GM19035 (cell line): ENCODE measurements around the gene USP2.
"Not testable (repeated sequence)": the region's sequence is repeated elsewhere in the genome, so short reads cannot be mapped to it uniquely, and the experiment has no call there.

Source experiments
- ATAC-seq: cut with Tn5 transposase; IDR thresholded peaks from one replicate; pipeline ENCODE4 v1.9.1; 2021; ENCODE audit not compliant: unreplicated experiment

USP2 gene

DNA sequence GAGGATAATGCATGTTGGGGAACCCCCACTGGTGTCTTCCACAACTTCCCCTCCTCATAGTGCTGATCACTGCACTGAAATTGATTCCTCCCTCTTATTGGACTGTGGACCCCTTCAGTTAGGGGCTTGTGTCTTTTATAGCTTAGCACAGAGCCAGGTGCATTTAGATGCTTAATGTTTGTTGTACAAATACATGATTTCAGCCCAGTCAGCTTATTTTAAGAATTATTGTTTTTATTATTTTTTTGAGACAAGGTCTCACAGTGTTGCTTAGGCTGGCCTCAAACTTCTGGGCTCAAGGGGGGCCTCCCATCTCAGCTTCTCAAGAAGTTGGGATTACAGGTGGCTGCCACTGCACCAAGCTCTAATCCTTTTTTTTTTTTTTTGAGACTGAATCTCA lies 33.2 kb upstream of the USP2 start:
- ATAC-seq = no peak

DNA sequence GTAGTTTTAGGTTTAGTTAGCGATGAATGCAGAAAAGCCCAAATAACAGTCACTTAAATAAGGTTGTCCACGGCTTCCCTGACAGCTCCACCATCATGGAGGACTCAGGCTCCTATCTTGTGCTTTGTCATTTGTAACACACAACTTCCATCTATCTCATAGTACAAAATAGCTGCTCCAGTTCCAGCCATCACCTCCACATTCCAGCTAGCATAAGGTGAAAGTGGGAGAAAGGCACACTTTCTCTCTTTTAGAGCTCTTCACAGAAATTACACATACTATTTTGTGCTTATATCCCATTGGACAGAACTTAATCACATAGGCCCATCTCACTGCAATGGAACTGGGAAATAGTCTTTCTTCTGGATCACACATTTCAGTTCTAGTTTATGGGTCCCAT lies 32.8 kb upstream of the USP2 start:
- ATAC-seq = no peak

DNA sequence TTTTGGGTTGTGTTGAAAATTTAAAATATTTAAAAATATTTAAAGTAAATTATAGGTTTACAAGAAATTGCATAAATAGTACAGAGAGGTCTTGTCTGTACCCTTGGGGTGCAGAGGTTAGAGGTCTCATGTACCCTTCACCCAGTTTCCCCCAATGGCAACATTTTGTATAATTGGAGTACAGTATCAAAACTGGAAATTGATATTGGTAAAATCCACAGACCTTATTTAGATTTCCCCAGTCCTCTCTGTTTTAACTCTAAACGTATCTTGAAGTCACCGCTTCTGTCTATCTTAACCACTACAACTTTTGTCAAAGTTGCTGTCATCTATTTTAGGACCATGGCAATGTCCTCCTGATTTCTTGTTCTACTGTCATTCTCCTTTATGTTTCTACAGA lies 30.6 kb upstream of the USP2 start:
- ATAC-seq = no peak

DNA sequence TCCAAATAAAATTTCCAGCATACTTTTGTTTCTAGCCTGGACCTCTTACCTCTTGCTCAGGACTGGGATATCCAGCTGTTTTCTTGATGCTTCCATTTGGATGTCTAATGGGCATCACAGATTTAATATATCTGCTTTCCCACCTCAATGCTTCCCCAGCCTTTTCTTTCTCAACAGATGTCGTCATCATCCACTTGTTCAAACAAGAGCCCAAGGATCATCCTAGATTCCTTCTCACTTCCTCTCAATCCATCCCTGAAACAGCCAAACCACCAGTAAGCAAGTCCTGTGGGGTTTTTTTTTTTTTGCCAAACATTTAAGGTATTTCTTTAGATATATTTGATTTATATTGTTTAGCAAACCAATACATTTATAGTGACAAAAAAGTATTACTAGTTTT lies 29.0 kb upstream of the USP2 start:
- no peak for ATAC-seq

DNA sequence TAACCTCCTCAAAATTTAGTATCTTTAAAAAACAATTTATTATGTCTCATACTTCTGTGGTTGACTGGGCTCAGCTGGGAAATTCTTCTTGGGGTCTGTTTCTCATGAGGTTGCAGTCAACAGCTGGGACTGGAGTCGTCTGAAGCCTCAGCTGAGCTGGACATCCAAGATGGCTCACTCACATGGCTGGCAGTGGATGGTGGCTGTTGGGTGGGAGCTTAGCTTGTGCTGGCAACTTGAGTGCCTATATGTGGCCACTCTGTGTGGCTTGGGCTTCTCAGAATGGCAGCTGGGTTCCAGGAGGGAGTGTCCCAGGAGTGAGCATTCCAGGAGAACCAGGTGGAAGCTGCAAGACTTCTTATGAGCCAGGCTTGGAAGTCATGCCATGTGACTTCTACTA lies 28.2 kb upstream of the USP2 start:
- ATAC-seq = no peak

DNA sequence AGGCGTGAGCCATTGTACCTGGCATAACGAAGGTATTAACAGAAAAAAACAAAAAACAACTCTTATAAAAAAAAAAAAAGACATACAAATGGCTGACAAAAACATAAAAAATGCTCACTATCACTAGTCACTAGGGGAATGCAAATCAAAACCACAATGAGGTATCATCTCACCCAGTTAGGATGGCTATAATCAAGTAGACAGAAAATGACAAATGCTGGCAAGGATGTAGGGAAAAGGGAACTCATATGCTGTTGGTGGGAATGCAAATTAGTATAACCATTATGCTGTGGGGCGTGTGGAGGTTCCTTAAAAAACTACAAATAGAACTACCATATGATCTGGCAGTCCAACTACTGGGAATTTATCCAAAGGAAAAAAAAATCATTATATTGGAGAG lies 24.5 kb upstream of the USP2 start:
- ATAC-seq = no peak

DNA sequence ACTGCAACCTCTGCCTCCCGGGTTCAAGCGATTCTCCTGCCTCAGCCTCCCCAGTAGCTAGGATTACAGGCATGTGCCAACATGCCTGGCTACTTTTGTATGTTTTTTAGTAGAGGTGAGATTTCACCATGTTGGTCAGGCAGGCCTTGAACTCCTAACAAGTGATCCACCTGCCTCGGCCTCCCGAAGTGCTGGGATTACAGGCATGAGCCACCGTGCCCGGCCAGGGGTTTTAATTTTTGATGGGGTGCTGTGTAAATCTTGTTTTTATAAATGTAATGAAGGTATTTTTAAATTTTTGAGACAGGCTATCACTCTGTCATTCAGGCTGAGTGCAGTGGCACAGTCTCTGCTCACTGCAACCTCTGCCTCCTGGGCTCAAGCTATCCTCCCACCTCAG lies 24.0 kb upstream of the USP2 start:
- not testable (repeated sequence) for ATAC-seq

DNA sequence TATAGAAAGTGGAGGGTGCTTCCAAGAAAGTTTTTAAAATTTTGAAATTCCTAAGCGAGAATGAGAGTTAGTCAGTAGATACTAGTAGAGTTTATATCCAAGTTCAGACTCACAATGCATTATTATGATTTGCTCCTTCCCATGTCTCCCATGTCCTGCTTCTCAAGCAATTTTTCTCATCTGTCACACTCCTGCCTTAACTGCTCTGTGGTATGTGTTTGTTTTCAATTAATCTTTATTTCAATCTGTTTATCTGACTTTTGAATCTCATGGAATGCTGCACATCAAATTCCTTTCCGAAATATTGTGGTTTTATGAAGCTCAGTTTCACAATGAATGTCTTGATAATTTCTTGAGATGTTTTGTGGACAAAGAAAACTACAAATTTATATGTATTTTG lies 23.4 kb upstream of the USP2 start:
- no peak for ATAC-seq

DNA sequence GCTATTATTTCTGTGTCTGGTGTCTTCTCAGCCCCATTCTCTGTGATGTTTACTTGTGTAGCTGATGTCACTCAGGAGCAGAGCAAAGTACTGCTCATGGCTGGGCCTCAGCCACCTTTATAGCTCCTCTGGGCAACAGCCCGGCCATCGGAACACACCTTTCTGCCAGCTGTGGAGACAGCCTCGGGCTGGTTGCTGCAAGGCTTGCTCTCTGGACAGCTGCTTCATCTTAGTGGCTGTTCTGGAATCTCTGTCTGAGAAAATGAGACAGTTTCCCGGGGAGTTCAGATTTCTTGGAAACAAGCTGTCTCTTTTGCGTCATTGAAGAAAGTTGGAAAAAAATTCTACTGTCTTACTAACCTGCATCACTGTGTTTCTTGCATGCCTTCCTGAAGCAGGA lies 21.5 kb upstream of the USP2 start:
- no peak for ATAC-seq

DNA sequence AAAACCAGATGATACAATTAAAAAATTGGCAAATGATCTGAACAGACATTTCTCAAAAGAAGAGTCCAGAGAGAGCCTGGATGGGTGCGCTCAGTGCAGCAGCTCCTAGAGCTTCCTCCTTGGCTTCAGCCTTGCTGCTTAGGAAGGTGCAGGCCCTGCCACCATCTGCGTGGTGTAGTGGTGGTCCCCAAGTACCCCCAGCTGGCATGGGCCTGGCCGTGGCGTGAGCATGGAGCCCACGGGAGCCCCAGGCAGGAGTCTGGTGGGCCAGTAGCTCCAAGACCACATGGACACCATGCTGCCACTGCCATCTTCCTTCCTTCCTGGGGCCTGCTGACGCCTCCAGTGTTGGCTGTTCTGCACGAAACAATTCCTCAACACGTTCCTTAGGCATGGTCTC lies 21.0 kb upstream of the USP2 start:
- ATAC-seq = no peak

DNA sequence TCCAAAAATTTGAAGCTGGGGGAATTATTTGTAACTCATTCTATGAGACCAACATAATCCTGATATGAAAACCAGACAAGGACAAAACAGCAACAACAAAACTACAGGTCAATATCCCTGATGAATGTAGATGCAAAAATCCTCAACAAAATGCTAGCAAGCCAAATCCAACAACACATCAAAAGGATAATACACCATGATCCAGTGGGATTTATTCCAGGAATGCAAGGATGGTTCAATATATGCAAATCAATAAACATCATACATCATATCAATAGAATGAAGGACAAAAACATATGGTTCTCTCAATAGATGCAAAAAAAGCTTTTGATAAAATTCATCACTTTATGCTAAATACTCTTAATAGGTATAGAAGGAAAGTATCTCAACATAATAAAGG lies 19.4 kb upstream of the USP2 start:
- no peak for ATAC-seq

DNA sequence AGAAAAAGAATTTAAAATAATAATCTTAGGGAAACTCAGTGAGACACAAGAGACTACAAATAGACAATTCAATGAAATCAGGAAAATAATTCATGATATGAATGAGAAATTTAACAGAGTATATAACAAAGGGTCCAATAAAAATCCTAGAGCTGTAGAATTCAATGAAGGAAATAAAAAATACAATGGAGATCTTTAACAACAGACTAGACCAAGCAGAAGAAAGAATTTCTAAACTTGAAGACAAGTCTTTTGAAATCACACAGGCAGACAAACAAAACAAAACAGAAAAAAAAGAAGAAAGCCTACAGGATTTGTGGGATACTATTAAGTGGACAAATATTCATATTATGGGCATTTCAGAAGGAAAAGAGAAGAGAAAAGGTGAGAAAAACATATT lies 16.2 kb upstream of the USP2 start:
- no peak for ATAC-seq

DNA sequence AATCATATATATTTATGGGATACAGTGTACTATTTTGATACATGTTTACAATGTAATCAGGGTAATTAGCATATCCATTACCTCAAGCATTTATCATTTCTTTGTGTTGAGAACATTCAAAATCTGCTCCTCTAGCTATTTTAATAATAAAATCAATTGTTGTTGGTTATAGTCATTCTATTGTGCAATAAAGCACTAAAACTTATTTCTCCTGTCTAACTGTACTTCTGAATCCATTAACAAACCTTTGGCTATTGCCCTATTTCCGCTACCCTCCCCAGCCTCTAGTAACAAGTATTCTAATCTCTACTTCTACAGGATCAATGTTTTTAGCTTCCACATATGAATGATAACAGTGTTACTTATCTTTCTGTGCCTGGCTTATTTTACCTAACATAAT lies 15.3 kb upstream of the USP2 start:
- no peak for ATAC-seq

DNA sequence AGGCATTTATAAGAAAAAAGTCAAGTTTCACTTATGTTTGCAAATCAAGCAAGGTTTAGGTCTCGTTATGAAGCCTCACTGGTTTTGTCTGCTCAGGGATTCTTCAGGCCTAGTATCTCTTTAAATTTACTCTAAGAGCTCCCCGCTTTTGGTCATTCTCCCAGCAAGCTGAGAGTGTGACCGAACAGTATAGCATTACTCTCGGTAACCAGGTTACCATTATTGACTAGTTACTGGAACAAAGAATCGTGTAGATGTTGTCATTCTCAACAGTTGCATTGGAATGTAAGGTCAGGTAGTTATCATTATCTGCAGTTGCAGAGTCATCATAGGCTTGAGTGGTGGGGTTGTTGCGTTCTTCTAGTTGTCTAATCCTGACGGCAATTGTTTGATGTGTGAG lies 9.8 kb upstream of the USP2 start:
- no peak for ATAC-seq

DNA sequence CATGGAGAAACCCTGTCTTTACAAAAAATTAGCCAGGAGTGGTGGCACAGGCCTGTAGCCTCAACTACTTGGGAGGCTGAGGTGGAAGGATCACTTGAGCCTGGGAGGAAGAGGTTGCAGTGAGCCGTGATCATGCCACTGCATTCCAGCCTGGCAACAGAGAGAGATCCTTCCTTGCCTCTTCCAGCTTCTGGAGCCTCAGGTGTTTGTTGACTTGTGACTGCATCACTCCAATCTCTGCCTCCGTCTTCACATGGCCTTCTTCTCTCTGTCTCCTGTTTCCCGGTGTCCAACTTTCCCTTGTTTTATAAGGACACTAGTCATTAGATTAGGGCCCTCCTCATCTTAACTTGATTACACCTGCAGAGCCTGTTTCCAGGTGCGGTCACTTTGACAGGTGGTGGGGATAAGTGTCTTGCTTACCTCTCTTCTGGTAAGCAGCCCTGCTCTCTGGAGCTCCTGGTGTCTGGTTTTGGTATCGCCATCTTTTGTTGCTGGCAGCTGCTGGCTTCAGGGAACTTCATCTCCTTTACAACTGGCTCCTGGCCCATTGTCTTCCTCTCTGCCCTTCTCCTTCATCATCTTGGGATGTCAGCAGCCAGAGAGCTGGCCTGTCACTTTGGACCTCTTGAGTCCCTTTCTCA lies 8.2 kb upstream of the USP2 start:
- ATAC-seq = no peak

DNA sequence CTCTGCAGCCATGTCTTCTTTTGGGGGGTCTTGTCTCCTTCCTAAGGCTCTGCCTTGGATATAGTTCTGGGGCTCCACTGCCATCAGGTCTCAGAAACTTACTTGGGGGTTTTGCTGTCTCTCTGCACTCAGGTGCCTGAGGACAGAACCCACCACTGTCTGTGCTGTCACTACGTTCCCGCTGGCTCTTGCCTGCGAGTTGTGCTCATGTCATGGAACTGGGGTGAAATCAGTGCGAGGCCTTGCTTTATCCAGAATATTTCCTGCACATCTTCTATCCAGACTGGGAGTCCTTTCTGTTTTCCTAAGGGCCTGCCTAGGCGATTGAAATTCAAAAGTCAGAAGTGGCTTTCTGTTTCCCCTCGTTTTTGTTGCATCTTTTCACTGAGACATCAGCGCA lies 6.6 kb upstream of the USP2 start:
- ATAC-seq = no peak

DNA sequence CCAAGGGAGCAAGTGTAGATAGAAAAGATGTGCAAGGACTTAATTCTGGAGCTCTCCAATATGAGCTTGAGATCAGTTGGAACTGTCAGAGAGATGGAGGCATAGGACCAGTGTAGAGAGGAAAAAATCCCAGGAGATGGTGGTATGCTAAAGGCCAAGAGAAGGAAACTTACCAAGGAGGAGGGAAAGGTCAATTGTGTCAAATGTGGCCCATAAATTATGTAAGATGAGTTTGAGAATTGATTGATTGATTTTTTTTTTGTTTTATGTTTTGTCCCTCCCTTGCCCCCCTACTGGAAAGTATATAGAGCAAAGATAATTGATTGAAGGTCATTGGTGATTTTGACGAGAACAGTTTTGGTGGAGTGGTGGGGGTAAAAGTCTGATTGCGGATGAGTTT lies 2.8 kb upstream of the USP2 start:
- no peak for ATAC-seq

DNA sequence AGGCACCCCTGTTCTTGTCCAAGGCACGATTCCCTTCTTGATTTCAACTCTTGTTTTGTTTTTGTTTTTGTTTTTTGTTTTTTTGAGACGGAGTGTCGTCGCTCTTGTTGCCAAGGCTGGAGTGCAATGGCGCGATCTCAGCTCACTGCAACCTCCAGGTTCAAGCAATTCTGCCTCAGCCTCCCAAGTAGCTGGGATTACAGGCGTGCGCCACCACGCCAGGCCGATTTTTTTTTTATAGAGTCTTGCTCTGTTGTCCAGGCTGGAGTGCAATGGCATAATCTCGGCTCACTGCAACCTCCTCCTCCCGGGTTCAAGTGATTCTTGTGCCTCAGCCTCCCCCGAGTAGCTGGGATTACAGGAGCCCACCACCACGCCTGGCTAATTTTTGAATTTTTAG lies 1.0 kb upstream of the USP2 start:
- ATAC-seq = not testable (repeated sequence)

DNA sequence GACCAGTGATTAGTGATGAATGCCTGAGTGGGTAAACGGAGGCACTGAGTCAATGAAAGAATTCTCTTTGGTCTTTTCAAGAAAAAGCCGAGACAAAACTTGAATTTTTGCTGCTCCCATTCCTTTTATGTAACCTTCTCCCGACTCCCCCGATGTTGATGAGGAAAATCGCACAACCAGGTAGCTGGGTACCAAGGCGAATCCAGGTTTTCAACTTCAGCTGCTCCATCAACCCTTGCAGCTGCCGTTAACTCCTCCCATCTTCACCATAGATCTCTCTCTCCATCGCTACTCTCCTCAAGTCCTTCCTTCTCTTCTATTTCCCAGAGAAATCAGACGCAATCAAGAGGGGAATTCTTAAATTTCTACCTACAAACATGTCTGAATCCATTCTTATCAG lies 611 bp upstream of the USP2 start:
- ATAC-seq = no peak

DNA sequence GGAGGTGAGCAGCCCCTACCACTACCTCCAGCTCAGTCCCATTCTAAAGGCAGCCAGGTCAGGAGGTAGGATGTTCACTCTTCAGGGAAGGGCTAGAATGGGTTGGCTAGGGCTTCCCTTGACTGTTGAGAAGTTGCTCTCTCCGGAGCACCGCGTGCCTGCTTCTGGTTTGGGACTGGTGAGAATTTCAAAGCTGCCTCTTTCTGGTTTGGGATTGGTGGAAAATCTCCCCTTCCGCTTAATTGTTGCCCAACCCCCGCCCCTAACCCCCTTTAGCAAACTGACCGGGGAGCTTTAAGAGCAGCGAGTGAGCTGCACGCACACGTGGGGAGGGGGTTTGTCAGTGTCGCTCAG lies 686 bp downstream of the USP2 start:
- ATAC-seq = no peak

DNA sequence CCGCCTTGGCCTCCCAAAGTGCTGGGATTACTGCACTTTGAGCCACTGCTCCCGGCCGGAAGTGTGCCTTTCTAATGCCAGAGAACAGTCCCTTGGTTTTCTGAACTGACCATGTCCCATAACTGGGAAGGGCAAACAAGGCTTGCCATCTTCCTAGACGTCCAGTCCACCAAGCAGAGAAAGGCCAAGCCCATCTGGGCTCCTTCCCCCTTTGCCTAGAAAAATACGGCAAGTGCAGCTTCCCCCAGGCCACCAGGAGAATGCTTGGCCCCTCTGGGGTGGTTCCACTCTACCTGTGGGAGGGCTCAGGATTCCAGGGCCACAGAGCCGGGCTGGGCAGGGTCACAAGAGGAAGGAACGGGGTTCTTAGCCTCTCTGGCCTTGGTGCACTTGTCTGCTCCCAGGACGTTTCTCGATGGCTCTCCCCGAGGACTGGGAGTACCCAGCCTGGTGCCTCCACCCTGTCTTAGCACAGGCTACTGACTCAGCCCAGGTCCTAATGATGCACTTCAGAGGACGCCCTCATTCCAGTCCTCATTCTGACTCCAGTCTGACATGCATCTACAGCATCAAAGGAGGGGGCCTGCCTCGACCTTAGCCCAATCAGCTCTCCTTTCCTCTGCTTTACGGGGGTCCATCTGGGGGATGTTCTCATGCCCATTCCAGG lies 1.2 kb downstream of the USP2 start:
- ATAC-seq = no peak

DNA sequence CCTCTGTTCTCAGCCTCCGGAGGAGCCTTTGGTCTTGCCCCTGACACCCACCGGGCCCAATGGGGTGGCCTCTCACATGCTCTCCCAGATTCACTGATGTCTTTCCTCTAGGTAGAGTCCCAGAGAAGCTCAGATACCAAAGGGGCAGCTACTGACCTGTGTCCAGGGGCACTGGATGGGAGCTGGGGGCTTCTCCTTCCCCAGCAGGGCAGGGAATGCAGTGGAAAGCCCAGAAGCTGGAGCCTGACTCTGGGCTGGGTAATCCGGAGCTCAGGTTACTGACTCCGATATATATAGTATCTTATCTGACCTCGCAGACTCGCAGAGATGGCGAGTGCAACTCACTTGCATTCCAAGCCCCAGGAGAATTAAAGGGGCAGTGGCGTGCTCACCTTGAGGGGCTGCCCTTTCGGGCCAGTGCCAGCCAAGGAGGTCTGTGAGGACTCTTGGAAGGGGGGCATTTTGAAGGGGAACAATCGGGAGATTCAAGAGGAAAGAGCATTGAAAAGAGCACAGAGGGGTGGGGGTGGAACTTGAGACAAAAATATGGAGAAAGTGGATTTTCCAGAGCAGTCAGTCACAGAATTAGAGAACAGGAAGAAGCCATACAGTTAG lies 2.5 kb downstream of the USP2 start:
- ATAC-seq = no peak
